IMR-90 (cell line): ENCODE data around the gene NSF. TPM values are rescaled to one million over a fixed set of nuclear protein-coding genes. Genes with fewer than 3 reads are reported as not detected.

Experiments used
- ATAC-seq: fragments of 200-7000 bp; cut with Tn5 transposase; 2 replicates; pipeline ENCODE4 v1.9.1; 2020; ENCODE audit warnings: low read depth, mild to moderate bottlenecking, moderate library complexity
- BruUV-seq: library from RNA; stranded (reverse); fragments of 400-500 nt; replicated peaks from 2 replicates; lab custom pipeline; 2021; lab: Mats Ljungman, UMichigan
- CTCF ChIA-PET: fragments of 300-600 bp; formaldehyde crosslinking; extraction: SDS; loops from one replicate; lab custom pipeline; 2021; ENCODE audit warnings: antibody characterized with exemption; lab: Yijun Ruan, JAX
- POLR2A ChIA-PET: fragments of 300-600 bp; sonication (Branson Sonifier 250); formaldehyde crosslinking; loops from one replicate; lab custom pipeline; 2022; ENCODE audit warnings: antibody characterized with exemption; ENCODE audit not compliant: unreplicated experiment; lab: Charles Lee
- DNase-seq: peaks from one replicate; pipeline ENCODE4 v3.0.0; 2013
- H2AFZ ChIP-seq: replicated peaks from 2 replicates; pipeline ENCODE3; 2013; ENCODE audit warnings: low read length, mild to moderate bottlenecking; ENCODE audit not compliant: poor library complexity
- H2AK5ac ChIP-seq: 2 replicates; pipeline ENCODE4 v1.6.1; 2013; ENCODE audit warnings: low read depth, low read length, inconsistent platforms
- H2AK9ac ChIP-seq: replicated peaks from 2 replicates; pipeline ENCODE3; 2013; ENCODE audit warnings: mild to moderate bottlenecking, low read depth, low read length, moderate library complexity; ENCODE audit not compliant: poor library complexity
- H2BK120ac ChIP-seq: 2 replicates; pipeline ENCODE4 v1.6.1; 2013; ENCODE audit warnings: low read depth, low read length, inconsistent platforms
- H2BK15ac ChIP-seq: 3 replicates; pipeline ENCODE4 v1.6.1; 2013; ENCODE audit warnings: low read depth, low read length, inconsistent platforms
- H2BK20ac ChIP-seq: 2 replicates; pipeline ENCODE4 v1.6.1; 2013; ENCODE audit warnings: low read depth, mild to moderate bottlenecking, inconsistent platforms, low read length, moderate library complexity
- H2BK5ac ChIP-seq: 2 replicates; pipeline ENCODE4 v1.6.1; 2013; ENCODE audit warnings: mild to moderate bottlenecking, low read depth, low read length, inconsistent platforms; ENCODE audit not compliant: poor library complexity, severe bottlenecking
- H3K14ac ChIP-seq: replicated peaks from 2 replicates; pipeline ENCODE4 v1.6.1; 2013; ENCODE audit warnings: low read depth, low read length, inconsistent platforms
- H3K18ac ChIP-seq: 2 replicates; pipeline ENCODE4 v1.6.1; 2013; ENCODE audit warnings: low read depth, low read length, control low read depth
- H3K23ac ChIP-seq: 2 replicates; pipeline ENCODE4 v1.6.1; 2013; ENCODE audit warnings: low read depth, low read length, inconsistent platforms
- H3K27ac ChIP-seq: 2 replicates; pipeline ENCODE4 v1.5.1; 2013; ENCODE audit warnings: mild to moderate bottlenecking, control low read depth, low read length; ENCODE audit not compliant: insufficient read depth
- H3K27me3 ChIP-seq: 2 replicates; pipeline ENCODE4 v1.6.1; 2013; ENCODE audit warnings: low read length; ENCODE audit not compliant: control insufficient read depth, insufficient read depth
- H3K36me3 ChIP-seq: 2 replicates; pipeline ENCODE4 v1.6.1; 2013; ENCODE audit warnings: low read length, mixed read lengths; ENCODE audit not compliant: control insufficient read depth, insufficient read depth
- H3K4ac ChIP-seq: 2 replicates; pipeline ENCODE4 v1.6.1; 2013; ENCODE audit warnings: low read depth, low read length, inconsistent platforms
- H3K4me1 ChIP-seq: 2 replicates; pipeline ENCODE4 v1.6.1; 2013; ENCODE audit warnings: low read length, mixed read lengths; ENCODE audit not compliant: control insufficient read depth, insufficient read depth
- H3K4me2 ChIP-seq: 2 replicates; pipeline ENCODE4 v1.6.1; 2013; ENCODE audit warnings: low read depth, mild to moderate bottlenecking, control low read depth, low read length, moderate library complexity
- H3K4me3 ChIP-seq: 2 replicates; pipeline ENCODE4 v1.5.1; 2013; ENCODE audit warnings: low read depth, mild to moderate bottlenecking, control low read depth, low read length, moderate library complexity; ENCODE audit not compliant: insufficient read depth
- H3K56ac ChIP-seq: 2 replicates; pipeline ENCODE4 v1.6.1; 2013; ENCODE audit warnings: low read length, inconsistent platforms; ENCODE audit not compliant: insufficient read depth; ENCODE audit errors: extremely low read depth
- H3K79me1 ChIP-seq, 2 experiments: 2 replicates each; pipeline ENCODE4 v1.6.1; 2013; ENCODE audit warnings: low read length in 2 of 2, inconsistent platforms in 1 of 2, low read depth in 1 of 2
- H3K9ac ChIP-seq: 2 replicates; pipeline ENCODE4 v1.6.1; 2013; ENCODE audit warnings: low read depth, low read length, control low read depth
- H3K9me1 ChIP-seq: 2 replicates; pipeline ENCODE4 v1.6.1; 2013; ENCODE audit warnings: low read length, inconsistent platforms; ENCODE audit not compliant: insufficient read depth
- H3K9me3 ChIP-seq: 2 replicates; pipeline ENCODE4 v1.6.1; 2013; ENCODE audit warnings: low read length; ENCODE audit not compliant: control insufficient read depth, insufficient read depth
- H4K20me1 ChIP-seq: 2 replicates; pipeline ENCODE4 v1.6.1; 2013; ENCODE audit warnings: low read length, inconsistent platforms; ENCODE audit not compliant: insufficient read depth
- H4K5ac ChIP-seq: 2 replicates; pipeline ENCODE4 v1.6.1; 2013; ENCODE audit warnings: mild to moderate bottlenecking, low read depth, low read length, control low read depth
- H4K8ac ChIP-seq, 2 experiments: 2 replicates each; pipeline ENCODE4 v1.6.1; 2013; ENCODE audit warnings: low read depth in 2 of 2, low read length in 2 of 2, control low read depth in 1 of 2, inconsistent platforms in 1 of 2
- H4K91ac ChIP-seq: 2 replicates; pipeline ENCODE4 v1.6.1; 2013; ENCODE audit warnings: low read depth, low read length, inconsistent platforms; ENCODE audit not compliant: insufficient read depth
- NFE2L2 ChIP-seq: fragments of 150-350 bp; IDR thresholded peaks from 2 replicates; pipeline ENCODE4 v1.6.1; 2016; ENCODE audit warnings: low read depth, mild to moderate bottlenecking, low read length
- RAD21 ChIP-seq: IDR thresholded peaks from 2 replicates; pipeline ENCODE4 v1.6.1; 2012; ENCODE audit warnings: low read length, improper control_type of control experiment
- RFX5 ChIP-seq: IDR thresholded peaks from 2 replicates; pipeline ENCODE4 v1.8.0; 2012; ENCODE audit warnings: low read depth, mild to moderate bottlenecking, low read length, moderate library complexity
- SMC3 ChIP-seq: fragments of 150-350 bp; IDR thresholded peaks from 2 replicates; pipeline ENCODE4 v1.6.1; 2016; ENCODE audit warnings: low read depth, mild to moderate bottlenecking, antibody characterized with exemption, low read length, moderate library complexity
- WGBS, 2 experiments: methylation state at CpG; one replicate each; pipeline versions ENCODE4 v1.1.5 to v1.1.7; 2013; ENCODE audit warnings: missing lambda C conversion rate in 2 of 2; ENCODE audit not compliant: insufficient read length in 1 of 2; ENCODE audit errors: extremely low coverage in 2 of 2; 5-methylcytosine and 5-hydroxymethylcytosine counted together
- dilution Hi-C: fragments of 300-500 bp; cut with HindIII; formaldehyde crosslinking; loops from one replicate; pipeline ENCODE4 v1.14.3; 2018; ENCODE audit warnings: low sequenced_read_pairs; ENCODE audit not compliant: unreplicated experiment
- in situ Hi-C: fragments of 300-500 bp; cut with MboI; formaldehyde crosslinking; loops from 3 replicates; pipeline ENCODE4 v1.14.3; 2019; ENCODE audit warnings: low sequenced_read_pairs, inconsistent platforms, mixed read lengths
- intact Hi-C: fragments of 100-400 bp; cut with micrococcal nuclease; formaldehyde crosslinking; loops from 2 replicates; pipeline ENCODE4 v1.10.0; 2022
- polyA plus RNA-seq, 3 experiments: library from polyadenylated mRNA; depleted of rRNA; stranded (reverse); fragments of >200 nt; gene quantifications; 2 replicates each; pipeline ENCODE4 v1.2.3, GENCODE V29; 2012; ENCODE audit warnings: low replicate concordance in 1 of 3
- total RNA-seq: library from RNA; depleted of rRNA; stranded (reverse); fragments of >200 nt; gene quantifications from 2 replicates; pipeline ENCODE4 v1.2.3, GENCODE V29; 2012
- TF ChIP-seq, protein P1 (sequence below): fragments of 150-350 bp; IDR thresholded peaks from 2 replicates; pipeline ENCODE4 v1.6.1; 2016; ENCODE audit warnings: low read depth, mild to moderate bottlenecking, low read length, moderate library complexity, borderline replicate concordance

NSF gene
- total and polyA plus RNA-seq, 2 of the 4 experiments (the other 2 are of a cell fraction) = 38.9 to 110 TPM

DNA sequence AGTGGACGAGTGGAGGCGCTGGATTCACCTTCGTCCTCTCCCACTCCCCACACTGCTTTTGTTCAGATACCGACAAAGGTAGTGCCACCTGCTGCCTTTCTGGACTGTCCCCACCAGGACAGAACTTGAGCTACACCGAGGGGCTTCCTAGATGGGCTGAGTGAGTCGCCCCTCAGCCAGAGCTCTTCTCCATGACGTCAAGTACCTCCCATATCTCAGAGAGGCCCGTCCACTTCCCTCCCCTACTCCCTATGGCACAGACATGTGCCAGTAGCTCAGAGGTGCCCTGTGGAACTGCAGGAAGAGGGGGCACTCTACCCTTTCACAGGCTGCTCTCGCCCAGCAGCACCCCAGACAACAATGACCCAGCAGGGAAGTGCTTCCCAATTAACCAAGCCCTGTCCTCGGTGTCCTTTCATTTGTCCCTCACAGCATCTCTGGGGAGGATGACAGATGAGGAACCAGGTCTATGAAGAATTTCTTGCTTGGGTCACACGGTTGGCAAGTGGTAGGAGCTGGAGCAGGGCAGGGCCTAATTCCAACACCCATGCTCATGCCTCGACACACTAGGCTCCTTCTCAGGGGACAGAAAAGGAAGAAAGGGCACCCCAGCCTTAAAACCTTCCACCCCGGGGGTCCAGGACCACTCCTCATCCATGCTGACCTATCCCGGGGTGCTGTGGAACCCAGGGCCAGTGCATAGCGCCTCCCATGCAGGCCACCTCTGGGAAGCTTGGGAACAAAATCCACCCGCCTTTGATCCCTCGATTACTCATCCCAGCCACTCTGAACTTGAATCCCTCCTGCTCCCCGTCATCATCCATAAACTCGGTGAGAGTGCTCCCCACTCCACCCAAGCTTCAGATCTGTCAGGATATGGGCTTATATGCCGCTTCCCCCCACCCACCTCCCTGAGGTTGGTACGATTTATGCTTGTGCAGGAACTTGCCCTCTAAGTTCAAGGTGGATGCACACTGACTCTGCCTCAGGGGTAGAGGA, 176.3 kb downstream of the NSF start:
- intact Hi-C loops (no loop called here), dilution Hi-C loops (no loop called here), in situ Hi-C loops (no loop called here)
- no peak overlapping the region for H2BK5ac ChIP-seq
- H3K4me1 ChIP-seq = peaks cover 14% of the 10 kb centered on the region
- H3K4me2 ChIP-seq = no peak overlapping the region
- no peak for ATAC-seq
- H3K4me3 ChIP-seq = no peak overlapping the region
- H3K9ac ChIP-seq = no peak overlapping the region
- H4K91ac ChIP-seq = no peak overlapping the region; the same call in 1 of the 2 replicates
- no TSS peak for BruUV-seq
- H4K20me1 ChIP-seq = no peaks in the 10 kb centered on the region
- no peak overlapping the region; the same call in 1 of the 2 replicates for H2BK20ac ChIP-seq
- no peak for DNase-seq
- no peak overlapping the region; the same call in 1 of the 2 replicates for H2BK120ac ChIP-seq
- peaks cover 0 to 17% of the 10 kb centered on the region in 2 experiments; a peak in 1 of 4 replicates for H3K79me1 ChIP-seq
- H3K9me1 ChIP-seq = peaks cover 28% of the 10 kb centered on the region
- H4K8ac ChIP-seq = no peak overlapping the region
- H3K14ac ChIP-seq = no peak overlapping the region; the same call in 1 of the 2 replicates
- WGBS, 2 experiments = 95% methylated on average over 7 of the region's 21 CpGs; no CpG with 5 or more reads in 1 of the 2 experiments
- H3K27ac ChIP-seq = no peak overlapping the region
- CTCF ChIA-PET = interaction anchor here (0.5 to 1.0 kb wide), 2 partner anchors 52 to 125 kb away, joined by 3 to 4 read pairs; no protein-coding TSS in a partner anchor
- no peak overlapping the region for H2AK9ac ChIP-seq
- H2AK5ac ChIP-seq = peak overlapping the region; percentile 78; the same call in 1 of the 2 replicates
- no peak for TF ChIP-seq NFE2L2
- no peak for TF ChIP-seq RAD21
- TF ChIP-seq SMC3 = no peak
- no peak for TF ChIP-seq RFX5
- TF ChIP-seq, protein P1, sequence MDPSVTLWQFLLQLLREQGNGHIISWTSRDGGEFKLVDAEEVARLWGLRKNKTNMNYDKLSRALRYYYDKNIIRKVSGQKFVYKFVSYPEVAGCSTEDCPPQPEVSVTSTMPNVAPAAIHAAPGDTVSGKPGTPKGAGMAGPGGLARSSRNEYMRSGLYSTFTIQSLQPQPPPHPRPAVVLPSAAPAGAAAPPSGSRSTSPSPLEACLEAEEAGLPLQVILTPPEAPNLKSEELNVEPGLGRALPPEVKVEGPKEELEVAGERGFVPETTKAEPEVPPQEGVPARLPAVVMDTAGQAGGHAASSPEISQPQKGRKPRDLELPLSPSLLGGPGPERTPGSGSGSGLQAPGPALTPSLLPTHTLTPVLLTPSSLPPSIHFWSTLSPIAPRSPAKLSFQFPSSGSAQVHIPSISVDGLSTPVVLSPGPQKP = no peak
- H3K18ac ChIP-seq = no peak overlapping the region
- no peak overlapping the region for H4K5ac ChIP-seq
- no peak overlapping the region; the same call in 2 of the 3 replicates for H2BK15ac ChIP-seq
- H3K36me3 ChIP-seq = no peaks in the 10 kb centered on the region
- no peak overlapping the region for H3K56ac ChIP-seq
- no peaks in the 10 kb centered on the region for H3K9me3 ChIP-seq
- H3K23ac ChIP-seq = no peak overlapping the region
- no peak overlapping the region for H2AFZ ChIP-seq
- POLR2A ChIA-PET = no interaction called here
- H3K27me3 ChIP-seq = no peaks in the 10 kb centered on the region
- no peak overlapping the region for H3K4ac ChIP-seq
